ENCODE data around the gene DYNLT3.

GRCh38 chrX:37875675-37876074 lies 28.3 kb upstream of the DYNLT3 start:
- no peak for TF ChIP-seq CTCF (optimal IDR thresholded peaks at IDR 0.05 in 1 of 3, IDR thresholded peaks at IDR 0.05 in 1 of 3, conservative IDR thresholded peaks at IDR 0.05 in 1 of 3; ENCODE audit: extremely low read depth in 1 of 3, insufficient read depth in 2 of 3, low read length in 3 of 3)
- no peak for TF ChIP-seq EZH2 (IDR thresholded peaks at IDR 0.05; ENCODE audit: low read length)

Data from keratinocyte (primary cell).